Measurements from ENCODE around the gene KRTAP10-12.
A peak's percentile ranks its signal among the peaks of the same experiment; 100 is the strongest.

KRTAP10-12 gene

GRCh38 chr21:44694776-44695175, 2.2 kb upstream of the KRTAP10-12 start:
- DNase-seq (ENCODE audit: low read depth), result no peak
- H3K4me3 ChIP-seq (ENCODE audit: low read depth, low read length), result no peak overlapping the region

GRCh38 chr21:44695184-44695583, 1.8 kb upstream of the KRTAP10-12 start:
- DNase-seq (ENCODE audit: low read depth), result no peak

GRCh38 chr21:44695641-44696040, 1.3 kb upstream of the KRTAP10-12 start:
- H3K4me3 ChIP-seq (ENCODE audit: low read depth, low read length), result no peak overlapping the region
- DNase-seq (ENCODE audit: low read depth), result no peak

More at GRCh38 chr21:44695184-44695583, 1.8 kb upstream of the KRTAP10-12 start:
- H3K4me3 ChIP-seq (ENCODE audit: low read depth, low read length), result no peak overlapping the region

DNA sequence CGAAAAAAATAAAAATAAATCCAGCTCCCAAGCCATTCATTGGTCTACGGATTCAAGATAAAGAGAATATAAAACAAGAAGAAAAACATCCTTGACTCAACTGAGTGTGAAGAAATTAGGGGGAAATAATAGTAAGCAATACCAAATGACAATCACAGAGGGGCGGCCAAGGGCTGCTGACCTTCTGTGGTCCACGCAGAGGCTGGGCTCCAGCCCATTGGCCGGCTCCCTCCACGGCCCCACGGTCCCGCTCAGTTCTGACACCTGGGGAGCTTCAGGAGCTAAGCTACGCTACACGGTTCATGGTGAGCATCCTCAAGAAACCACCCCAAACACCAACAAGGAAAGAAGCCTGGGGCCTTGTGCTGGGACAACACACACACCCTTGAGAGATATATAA, 400 bp upstream of the KRTAP10-12 start:
- H3K4me3 ChIP-seq (ENCODE audit: low read depth, low read length), result no peak overlapping the region
- no peak for DNase-seq (ENCODE audit: low read depth)

DNA sequence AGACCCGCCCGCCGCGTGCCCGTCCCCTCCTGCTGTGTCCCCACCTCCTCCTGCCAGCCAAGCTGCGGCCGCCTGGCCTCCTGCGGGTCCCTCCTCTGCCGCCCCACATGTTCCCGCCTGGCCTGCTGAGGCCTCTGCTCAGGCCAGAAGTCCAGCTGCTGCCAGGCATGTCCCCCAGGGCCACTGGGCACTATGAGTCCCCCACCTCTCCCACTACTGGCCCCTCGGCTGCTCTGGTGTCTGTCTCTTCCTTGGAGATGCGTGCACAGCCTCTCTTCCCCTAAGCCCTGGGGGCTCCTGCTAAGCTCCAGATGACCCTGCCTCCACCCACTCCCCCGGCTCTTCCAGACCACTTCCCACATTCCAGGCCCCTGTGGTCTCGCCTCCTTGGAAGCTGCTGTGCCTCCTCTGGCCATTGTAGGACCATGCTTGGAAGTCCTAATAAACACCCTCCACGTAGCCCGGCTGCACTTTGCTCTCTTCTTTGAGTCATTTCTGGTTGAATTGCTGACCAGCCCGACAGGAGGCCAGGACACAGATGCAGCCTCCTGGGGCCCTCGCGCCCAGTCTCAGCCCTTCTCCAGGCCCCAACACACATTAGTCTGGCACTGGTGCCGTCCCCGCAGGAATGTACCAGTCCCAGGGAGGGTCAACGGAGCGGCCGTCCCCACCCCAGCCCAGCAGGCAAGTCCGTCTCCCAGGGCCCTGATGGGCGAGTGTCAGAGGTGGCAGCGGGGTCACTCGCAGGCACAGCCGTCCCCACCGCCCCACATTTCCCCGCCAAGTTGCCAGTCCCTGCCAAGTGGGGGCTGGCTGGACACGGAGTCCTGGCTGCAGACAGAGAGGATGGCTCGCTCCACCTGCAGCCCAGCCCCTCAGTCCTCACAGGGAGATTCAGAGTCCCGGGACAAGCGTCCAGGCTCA, 1.1 kb downstream of the KRTAP10-12 start:
- no peak overlapping the region for H3K4me3 ChIP-seq (ENCODE audit: low read depth, low read length)
- peak; percentile 12 for DNase-seq (ENCODE audit: low read depth)

GRCh38 chr21:44699502-44700001, 2.6 kb downstream of the KRTAP10-12 start:
- no peak for DNase-seq (ENCODE audit: low read depth)
- no peak overlapping the region for H3K4me3 ChIP-seq (ENCODE audit: low read depth, low read length)

- DNase-seq (ENCODE audit: low read depth), result no peak
- no peak overlapping the region for H3K4me3 ChIP-seq (ENCODE audit: low read depth, low read length)
Measured at GRCh38 chr21:44700101-44701022, 3.4 kb downstream of the KRTAP10-12 start.

GRCh38 chr21:44701023-44701400, 4.0 kb downstream of the KRTAP10-12 start:
- no peak for DNase-seq (ENCODE audit: low read depth)
- no peak overlapping the region for H3K4me3 ChIP-seq (ENCODE audit: low read depth, low read length)

DNA sequence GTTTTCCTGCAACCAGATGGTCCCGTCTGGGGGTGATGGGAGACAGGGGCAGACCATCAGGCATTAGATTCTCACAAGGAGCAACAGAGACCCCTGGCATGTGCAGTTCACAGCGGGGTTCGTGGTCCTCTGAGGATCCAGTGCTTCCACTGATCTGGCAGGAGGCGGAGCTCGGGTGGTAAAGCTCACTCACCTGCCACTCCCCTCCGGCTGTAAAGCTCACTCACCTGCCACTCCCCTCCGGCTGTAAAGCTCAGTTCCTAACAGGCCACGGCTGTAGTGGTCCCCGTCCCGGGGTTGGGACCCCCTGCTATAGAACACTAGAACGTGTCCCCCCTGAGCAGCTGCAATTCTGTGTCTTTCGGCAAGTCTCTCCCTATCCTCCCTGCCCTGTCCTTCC, 4.6 kb downstream of the KRTAP10-12 start:
- no peak overlapping the region for H3K4me3 ChIP-seq (ENCODE audit: low read depth, low read length)
- DNase-seq (ENCODE audit: low read depth), result no peak

GRCh38 chr21:44702111-44702972, 5.4 kb downstream of the KRTAP10-12 start:
- H3K4me3 ChIP-seq (ENCODE audit: low read depth, low read length), result no peak overlapping the region
- no peak for DNase-seq (ENCODE audit: low read depth)

DNA sequence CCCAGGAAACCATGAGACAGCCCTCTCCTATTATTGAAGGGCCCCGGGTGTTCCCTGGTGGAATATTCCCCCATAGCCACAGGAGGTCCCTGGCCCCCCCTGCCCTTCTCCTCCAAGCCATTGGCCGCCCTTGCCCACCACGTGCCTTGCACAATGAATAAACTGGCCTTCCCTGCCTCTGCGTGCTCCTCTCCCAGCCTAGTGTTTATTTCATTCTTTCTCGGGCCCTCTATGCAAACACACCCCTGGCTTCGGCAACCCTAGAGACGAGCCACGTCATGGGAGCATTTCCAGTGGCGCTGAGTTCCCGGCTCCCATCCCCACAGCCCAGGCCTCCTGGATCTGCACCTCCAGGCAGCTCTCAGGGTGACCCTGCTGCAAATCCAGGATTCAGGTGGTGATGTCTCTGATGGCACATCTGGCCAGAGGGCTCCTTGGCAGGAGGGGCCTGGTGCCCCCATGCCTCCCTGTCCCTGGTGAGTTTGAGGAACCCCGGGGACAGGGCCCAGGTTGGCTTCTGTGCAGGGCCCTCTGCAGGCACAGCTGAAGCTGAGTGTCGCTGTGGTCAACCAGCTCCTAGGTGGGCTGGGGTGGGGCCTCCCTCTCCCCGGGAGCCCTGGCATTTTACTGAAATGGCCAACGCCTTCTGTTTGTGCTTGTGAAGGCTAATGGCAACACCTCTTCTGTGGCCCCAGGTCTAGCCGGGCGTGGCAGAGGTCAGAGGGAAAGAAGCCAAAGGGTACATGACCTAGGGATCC, 6.2 kb downstream of the KRTAP10-12 start:
- no peak for DNase-seq (ENCODE audit: low read depth)
- H3K4me3 ChIP-seq (ENCODE audit: low read depth, low read length), result no peak overlapping the region

GRCh38 chr21:44703731-44704635, 7.0 kb downstream of the KRTAP10-12 start:
- DNase-seq (ENCODE audit: low read depth), result no peak
- no peak overlapping the region for H3K4me3 ChIP-seq (ENCODE audit: low read depth, low read length)

- no peak for DNase-seq (ENCODE audit: low read depth)
- no peak overlapping the region for H3K4me3 ChIP-seq (ENCODE audit: low read depth, low read length)
Measured at GRCh38 chr21:44704636-44705001, 7.6 kb downstream of the KRTAP10-12 start.

DNA sequence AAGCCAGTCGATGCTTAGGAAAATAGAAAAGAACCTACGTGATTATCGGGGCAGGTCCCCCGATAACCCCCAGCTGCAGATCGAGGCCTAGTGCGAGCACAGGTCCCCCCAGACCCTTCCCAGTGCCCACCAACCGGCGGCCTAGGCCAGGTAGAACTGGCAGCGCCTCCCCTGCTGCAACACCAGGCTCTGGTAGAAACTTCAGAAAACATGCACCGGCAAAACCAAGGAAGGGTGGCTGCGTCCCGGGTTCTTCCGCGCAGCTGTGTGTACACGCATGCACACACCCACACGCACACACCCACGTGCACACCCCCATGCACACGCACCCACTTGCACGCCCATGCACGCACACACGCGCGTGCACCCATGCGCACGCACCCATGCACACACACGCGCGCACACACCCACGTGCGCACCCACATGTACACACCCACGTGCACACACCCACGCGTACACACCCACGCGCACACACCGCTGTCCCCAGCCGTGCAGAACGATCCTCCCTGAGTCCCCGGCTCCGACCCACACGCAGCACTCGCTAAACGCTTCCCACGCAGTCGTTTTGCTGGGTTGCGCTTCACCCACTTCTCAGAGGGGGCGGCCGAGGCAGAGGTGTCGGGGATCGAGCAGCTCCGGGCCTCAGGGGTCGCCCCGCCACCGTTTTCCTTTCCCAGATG, 9.2 kb downstream of the KRTAP10-12 start:
- no peak overlapping the region for H3K4me3 ChIP-seq (ENCODE audit: low read depth, low read length)
- no peak for DNase-seq (ENCODE audit: low read depth)

GRCh38 chr21:44706706-44707581, 10.0 kb downstream of the KRTAP10-12 start:
- DNase-seq (ENCODE audit: low read depth), result no peak
- H3K4me3 ChIP-seq (ENCODE audit: low read depth, low read length), result no peak overlapping the region

- DNase-seq (ENCODE audit: low read depth), result no peak
- H3K4me3 ChIP-seq (ENCODE audit: low read depth, low read length), result no peak overlapping the region
Measured at GRCh38 chr21:44708213-44708865, 11.4 kb downstream of the KRTAP10-12 start.

Data from skeletal muscle cell (primary cell).